Limb (tissue), 2 donors: Measurements from ENCODE around the gene TALDO1.

Experiments
- DNase-seq, 2 donors: peaks; one replicate each; pipeline ENCODE4 v3.0.0-alpha.2; 2016; ENCODE audit errors: extremely low spot score in 2 of 2

TALDO1 gene

DNA sequence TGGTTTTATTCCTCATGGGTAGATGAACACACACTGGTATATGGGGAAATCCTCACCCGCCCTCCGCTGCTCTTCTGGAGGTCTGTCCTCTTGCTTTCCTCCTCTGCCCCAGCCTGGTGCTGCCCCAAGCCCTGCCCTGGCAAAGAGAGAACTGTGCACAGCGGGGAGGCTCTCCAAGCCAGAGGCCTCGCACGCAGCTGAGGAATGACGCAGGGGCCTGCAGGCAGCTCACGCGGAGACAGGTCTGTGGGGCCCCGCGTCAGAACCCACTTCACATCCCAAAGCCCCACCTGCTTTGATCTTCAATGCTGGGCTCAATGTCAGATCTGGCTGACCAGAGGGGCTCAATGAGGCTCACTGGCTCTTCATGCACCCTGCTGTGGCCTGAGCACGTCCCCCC is 20.0 kb downstream of the TALDO1 start:
- DNase-seq: no peak

GRCh38 chr11:769887-770641 is 22.8 kb downstream of the TALDO1 start:
- DNase-seq: no peak

DNA sequence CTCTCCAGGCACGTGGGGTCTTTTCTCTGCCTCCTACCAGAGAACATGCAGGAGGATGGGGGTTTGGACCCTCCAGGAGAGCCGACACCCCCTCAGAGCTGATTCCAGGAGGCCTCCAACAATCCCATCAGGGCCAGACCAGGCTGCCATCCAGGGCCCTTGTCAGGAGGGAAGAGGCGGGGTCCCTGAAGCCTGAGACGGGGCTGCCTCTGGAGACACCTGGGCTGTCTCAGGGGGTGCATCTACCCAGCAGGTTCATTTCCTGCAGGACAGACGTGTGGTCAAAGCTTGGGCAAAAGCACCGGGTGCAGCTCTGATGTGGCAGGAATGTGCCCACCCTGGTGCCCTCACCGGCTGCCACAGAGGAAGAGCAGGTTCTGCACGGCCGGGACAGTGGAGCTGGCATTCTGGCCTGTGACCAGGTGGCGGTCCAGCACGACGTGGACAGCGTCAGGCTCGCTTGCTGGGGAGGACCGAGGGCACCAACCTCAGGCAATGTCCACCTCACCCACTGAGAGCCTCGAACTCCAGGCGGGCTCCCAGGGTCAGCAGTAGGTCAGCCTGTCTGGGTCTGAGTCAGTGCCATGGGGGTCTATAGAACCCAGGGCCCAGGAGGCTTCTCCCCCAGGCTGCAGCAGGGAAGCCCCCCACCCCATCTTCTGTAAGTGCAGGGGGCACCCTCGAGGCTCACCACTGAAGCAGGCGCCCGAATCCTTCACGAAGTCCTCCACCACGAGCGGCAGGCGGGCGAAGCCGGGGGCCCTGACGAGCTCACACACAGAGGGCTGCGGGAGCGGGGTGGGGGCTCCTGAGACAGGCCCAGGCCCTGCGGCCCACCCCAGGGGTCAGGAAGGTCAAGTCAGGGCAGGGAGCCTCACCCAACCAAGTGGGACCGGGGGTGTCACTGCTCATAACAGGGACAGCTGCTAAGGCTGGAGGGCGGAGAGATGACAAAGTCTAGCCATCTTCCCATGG is 23.7 kb downstream of the TALDO1 start:
- DNase-seq: no peak

- no peak for DNase-seq
These were observed 24.4 kb downstream of the TALDO1 start for GRCh38 chr11:771617-772204.

- DNase-seq: no peak
These were observed 25.4 kb downstream of the TALDO1 start for GRCh38 chr11:772429-773390.

GRCh38 chr11:773425-773824 is 26.2 kb downstream of the TALDO1 start:
- DNase-seq: no peak

- no peak for DNase-seq
These were observed 26.6 kb downstream of the TALDO1 start for GRCh38 chr11:773830-774229.

- no peak for DNase-seq
These were observed 27.8 kb downstream of the TALDO1 start for GRCh38 chr11:774873-775592.

- no peak for DNase-seq
These were observed 28.9 kb downstream of the TALDO1 start for GRCh38 chr11:776263-776560.

- DNase-seq: no peak
These were observed 29.5 kb downstream of the TALDO1 start for GRCh38 chr11:776561-777287.

DNA sequence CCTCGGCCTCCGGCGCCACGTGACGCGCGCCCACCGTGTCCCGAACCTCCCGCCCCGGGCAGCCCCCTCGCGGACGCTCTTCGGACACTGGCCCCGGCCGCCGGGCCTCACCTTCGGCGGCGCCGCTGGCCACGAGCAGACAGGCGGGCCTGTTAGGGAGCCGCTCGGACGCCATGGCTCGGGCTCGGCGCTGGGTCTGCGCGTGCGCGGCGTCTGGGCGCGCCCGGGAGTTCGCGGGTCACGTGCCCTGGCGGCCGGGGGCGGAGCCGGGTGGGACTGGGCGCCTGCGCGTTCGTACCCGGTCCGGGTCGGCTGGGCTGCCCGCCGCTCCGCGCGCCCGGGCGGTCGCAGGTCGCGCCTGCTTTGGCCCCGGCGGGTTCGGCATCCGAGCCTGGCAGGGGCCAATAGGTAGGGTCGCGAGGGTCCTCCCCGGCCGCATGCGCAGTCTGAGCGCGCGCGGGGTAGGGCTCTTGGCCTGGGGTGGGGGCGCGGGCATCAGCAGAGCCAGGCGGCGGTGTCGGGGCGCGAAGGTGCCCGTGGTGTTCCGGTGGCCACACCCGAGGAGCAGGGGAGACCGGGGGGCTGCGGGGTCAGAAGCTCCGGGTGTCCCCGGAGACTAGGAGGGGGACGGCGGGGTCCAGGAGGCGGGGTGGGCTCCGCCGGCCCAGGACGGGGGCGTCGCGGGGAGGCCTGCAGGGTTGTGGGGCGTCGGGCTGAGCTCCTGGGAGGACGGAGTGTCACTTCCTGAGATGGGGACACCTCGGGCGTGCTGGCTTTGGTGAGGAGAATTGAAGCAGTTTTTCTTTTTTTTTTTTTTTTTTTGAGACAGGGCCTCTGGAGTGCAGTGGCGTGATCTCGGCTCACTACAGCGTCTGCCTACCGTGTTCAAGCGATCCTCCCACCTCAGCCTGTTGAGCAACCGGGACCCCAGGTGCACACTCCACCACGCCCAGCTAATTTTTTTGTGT is 30.3 kb downstream of the TALDO1 start, which contains the start of gene GATD1:
GATD1 (minus strand) TSS at position 200 of the 968 bp plus-strand sequence; CDS start at position 175, 25 bp downstream.
- DNase-seq: peak; percentile 91 to 96

DNA sequence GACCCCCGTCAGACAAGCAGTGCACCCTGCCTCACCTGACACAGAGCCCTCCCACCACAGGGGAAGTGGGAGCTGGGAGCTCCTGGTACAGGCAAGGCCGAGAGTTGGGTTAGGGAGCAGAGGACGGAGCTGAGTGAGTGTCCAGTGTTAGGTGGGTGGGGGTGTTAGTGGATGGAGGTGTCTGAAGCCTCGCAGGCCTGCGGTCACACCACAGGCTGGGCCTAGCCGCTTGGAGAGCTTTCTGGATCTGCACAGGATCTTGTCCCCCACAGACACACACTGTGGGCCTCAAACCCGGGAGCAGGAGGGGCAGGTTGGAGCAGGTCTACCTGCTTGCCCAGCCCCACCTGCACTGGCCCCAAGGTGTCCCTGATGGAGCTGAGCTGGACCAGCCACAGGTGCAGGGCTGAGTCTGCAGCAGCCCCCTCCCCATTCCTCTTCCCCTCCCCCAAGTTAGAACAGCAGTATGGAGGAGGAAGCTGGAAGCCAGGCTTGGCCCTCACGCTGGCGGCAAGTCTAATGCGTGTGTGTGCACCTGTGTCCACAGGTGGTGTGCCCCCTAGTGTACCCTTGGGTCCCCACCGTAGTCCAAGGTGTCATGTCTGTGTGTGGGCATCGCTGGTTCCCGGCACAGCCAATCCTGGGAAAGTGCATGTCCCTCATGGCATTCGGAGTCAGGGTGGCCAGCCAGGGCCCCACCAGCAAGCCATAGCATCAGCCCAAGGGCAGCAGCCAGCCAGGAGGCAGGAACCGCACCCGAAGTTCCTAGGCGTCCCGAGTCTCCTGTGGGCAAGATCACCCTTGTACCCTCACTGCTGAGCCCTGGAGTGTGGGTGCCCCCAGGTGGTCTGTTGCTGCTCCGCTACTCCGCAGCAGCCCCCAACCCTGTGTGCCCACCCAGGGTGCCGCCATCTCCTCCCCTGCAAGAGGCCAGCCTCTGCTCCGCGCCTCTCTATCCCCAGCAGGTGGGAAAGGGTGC is 32.0 kb downstream of the TALDO1 start:
- DNase-seq: no peak

DNA sequence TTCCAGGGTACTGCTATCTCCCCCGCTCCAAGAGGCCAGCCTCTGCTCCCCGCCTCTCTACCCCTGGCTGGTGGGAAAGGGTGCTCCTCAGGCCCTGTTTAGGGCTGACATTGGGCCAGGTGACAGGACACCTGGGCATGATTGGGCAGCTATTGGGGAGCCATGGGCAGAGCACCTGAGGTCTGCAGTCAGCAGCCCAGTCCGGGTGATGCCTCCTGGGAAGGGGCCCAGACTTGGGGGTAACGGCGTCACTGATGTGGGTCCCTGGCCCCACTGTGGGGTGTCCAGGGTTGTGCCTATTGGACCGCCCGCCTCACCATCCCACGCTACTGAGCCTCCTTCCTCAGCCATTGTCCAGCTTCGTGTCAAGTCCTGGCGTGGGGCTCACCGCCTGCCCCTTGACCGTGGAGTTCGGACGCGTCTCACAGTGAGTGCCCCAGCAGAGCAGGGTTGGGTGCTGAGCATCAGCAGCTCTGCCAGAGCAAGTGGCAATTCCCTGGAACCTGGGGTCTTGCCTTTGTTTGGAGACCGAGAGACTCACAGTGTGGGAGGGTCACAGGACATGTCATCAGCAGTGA is 32.8 kb downstream of the TALDO1 start:
- no peak for DNase-seq

GRCh38 chr11:782264-783174 is 35.3 kb downstream of the TALDO1 start:
- peak in 1 of 2 donors; percentile 33 for DNase-seq

DNA sequence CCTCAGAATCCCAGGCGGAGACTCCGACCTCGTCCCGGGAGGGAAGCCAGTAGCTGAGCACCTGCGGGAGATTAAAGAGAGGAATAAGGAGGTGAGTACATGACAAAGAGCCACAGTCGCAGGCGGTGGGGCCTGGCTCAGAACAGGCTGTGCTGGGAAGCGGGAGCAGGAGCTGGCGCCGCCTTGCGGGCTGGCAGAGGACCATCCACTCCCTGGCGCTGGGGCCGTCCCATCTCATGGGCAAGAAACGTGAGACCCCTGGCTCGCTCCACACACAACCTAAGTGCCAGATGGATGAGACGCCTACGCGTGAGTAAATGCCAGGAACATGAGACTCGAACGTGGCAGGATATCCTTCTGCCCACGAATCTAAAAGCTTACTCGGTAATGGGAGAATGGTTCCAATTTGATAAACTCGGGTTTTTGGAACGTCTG is 36.3 kb downstream of the TALDO1 start:
- DNase-seq: peak; percentile 84 to 87
